ENCODE measurements around the gene HSPA8. TPM values are rescaled to one million over a fixed set of nuclear protein-coding genes. Genes with fewer than 3 reads are reported as not detected.
"Not testable (repeated sequence)": the region's sequence is repeated elsewhere in the genome, so short reads cannot be mapped to it uniquely, and the experiment has no call there.

HSPA8 gene
- total and polyA plus RNA-seq, 2 donors (not counting 1 experiment from before 2014, with no cell fraction given): 480 to 738 TPM

DNA sequence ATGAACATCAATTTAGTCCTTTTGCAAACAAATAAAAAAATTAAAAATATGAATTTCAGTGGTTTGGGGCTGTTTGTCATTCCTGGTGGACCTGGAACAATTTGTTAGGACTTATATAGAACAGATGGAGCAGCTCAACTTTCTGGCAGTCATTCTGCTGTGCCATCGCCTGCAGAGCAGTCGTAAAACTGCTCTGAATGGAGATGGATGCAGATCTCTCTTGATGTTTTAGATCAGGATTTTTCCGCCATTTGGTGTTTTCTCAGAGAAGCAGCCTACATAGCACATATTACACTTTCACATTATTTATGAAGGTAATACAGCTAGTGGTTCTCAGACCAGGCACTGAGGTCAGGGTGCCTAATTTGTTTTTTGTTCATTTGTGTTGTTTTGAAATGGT, 31.8 kb upstream of the HSPA8 start:
- Histone ChIP-seq H3K27me3 (replicated peaks in 1 of 4; ENCODE audit: control extremely low read depth in 1 of 4, control insufficient read depth in 3 of 4, insufficient read depth in 4 of 4, low read length in 3 of 4) (no peaks in the 10 kb centered on the region), H3K9ac (ENCODE audit: low read length) (no peak overlapping the region), H3K79me2 (ENCODE audit: control insufficient read depth, insufficient read depth, low read length) (no peaks in the 10 kb centered on the region), H3K9me3 (ENCODE audit: control extremely low read depth in 1 of 3, control insufficient read depth in 2 of 3, insufficient read depth in 1 of 3, low read length in 2 of 3) (no peaks in the 10 kb centered on the region), H2AFZ (ENCODE audit: insufficient read depth, low read depth, low read length, poor library complexity, severe bottlenecking) (no peak overlapping the region), H3K4me1 (ENCODE audit: control insufficient read depth in 2 of 2, insufficient read depth in 2 of 2, low read length in 2 of 2) (no peaks in the 10 kb centered on the region), H3K4me2 (replicated peaks; ENCODE audit: low read depth, low read length, poor library complexity, severe bottlenecking) (no peak overlapping the region), H4K20me1 (ENCODE audit: control insufficient read depth, insufficient read depth, low read length, poor library complexity, severe bottlenecking) (no peaks in the 10 kb centered on the region), H3K4me3 (ENCODE audit: control extremely low read depth in 1 of 5, extremely low read depth in 1 of 5, insufficient read depth in 1 of 5, low read depth in 2 of 5, low read length in 4 of 5) (no peak overlapping the region), H3K36me3 (replicated peaks in 1 of 2; ENCODE audit: control extremely low read depth in 1 of 2, control insufficient read depth in 1 of 2, extremely low read depth in 1 of 2, insufficient read depth in 2 of 2, low read length in 1 of 2) (no peaks in the 10 kb centered on the region), H3K27ac (ENCODE audit: low read length in 2 of 2) (no peak overlapping the region)
- intact Hi-C loops (cut with micrococcal nuclease): no loop called here
- DNase-seq (no peak), ATAC-seq (ENCODE audit: low read depth) (no peak)
- TF ChIP-seq EZH2 (IDR thresholded peaks at IDR 0.05; ENCODE audit: borderline replicate concordance, insufficient read depth, low read depth, low read length, poor library complexity, severe bottlenecking): no peak
- TF ChIP-seq, protein P1, sequence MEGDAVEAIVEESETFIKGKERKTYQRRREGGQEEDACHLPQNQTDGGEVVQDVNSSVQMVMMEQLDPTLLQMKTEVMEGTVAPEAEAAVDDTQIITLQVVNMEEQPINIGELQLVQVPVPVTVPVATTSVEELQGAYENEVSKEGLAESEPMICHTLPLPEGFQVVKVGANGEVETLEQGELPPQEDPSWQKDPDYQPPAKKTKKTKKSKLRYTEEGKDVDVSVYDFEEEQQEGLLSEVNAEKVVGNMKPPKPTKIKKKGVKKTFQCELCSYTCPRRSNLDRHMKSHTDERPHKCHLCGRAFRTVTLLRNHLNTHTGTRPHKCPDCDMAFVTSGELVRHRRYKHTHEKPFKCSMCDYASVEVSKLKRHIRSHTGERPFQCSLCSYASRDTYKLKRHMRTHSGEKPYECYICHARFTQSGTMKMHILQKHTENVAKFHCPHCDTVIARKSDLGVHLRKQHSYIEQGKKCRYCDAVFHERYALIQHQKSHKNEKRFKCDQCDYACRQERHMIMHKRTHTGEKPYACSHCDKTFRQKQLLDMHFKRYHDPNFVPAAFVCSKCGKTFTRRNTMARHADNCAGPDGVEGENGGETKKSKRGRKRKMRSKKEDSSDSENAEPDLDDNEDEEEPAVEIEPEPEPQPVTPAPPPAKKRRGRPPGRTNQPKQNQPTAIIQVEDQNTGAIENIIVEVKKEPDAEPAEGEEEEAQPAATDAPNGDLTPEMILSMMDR (IDR thresholded peaks at IDR 0.05): no peak
- POLR2A ChIA-PET: no interaction called here
- H3K4me3 Mint-ChIP-seq: no peak overlapping the region
- H3K27me3 Mint-ChIP-seq: peaks cover 5% of the 10 kb centered on the region
- H3K4me1 Mint-ChIP-seq: no peaks in the 10 kb centered on the region
- no peaks in the 10 kb centered on the region for H3K9me3 Mint-ChIP-seq (ENCODE audit: insufficient read depth)
- no CpG with 5 or more reads among the region's 3 CpGs for WGBS (ENCODE audit: insufficient coverage)
- no peak overlapping the region for H3K27ac Mint-ChIP-seq
- CTCF ChIA-PET: interaction anchor here (1.2 kb wide), 1 partner anchor 9 kb away, joined by 4 read pairs; no protein-coding TSS in a partner anchor

- Mint-ChIP-seq H3K27ac (no peak overlapping the region), H3K9me3 (ENCODE audit: insufficient read depth) (no peaks in the 10 kb centered on the region), H3K4me1 (no peaks in the 10 kb centered on the region), H3K4me3 (no peak overlapping the region), H3K27me3 (no peaks in the 10 kb centered on the region)
- H3K36me3 ChIP-seq (replicated peaks in 1 of 2; ENCODE audit: control extremely low read depth in 1 of 2, control insufficient read depth in 1 of 2, extremely low read depth in 1 of 2, insufficient read depth in 2 of 2, low read length in 1 of 2): no peaks in the 10 kb centered on the region
- ChIA-PET POLR2A (no interaction called here), CTCF (interaction anchor here (1.3 to 2.1 kb wide), 3 partner anchors 12 to 19 kb away, joined by 3 to 8 read pairs (median 3); no protein-coding TSS in a partner anchor)
- no peak overlapping the region for H3K27ac ChIP-seq (ENCODE audit: low read length in 2 of 2)
- no peak overlapping the region for H3K9ac ChIP-seq (ENCODE audit: low read length)
- H4K20me1 ChIP-seq (ENCODE audit: control insufficient read depth, insufficient read depth, low read length, poor library complexity, severe bottlenecking): no peaks in the 10 kb centered on the region
- DNase-seq (no peak), ATAC-seq (ENCODE audit: low read depth) (no peak)
- TF ChIP-seq, protein P1 (IDR thresholded peaks at IDR 0.05): no peak
- no peak for TF ChIP-seq EZH2 (IDR thresholded peaks at IDR 0.05; ENCODE audit: borderline replicate concordance, insufficient read depth, low read depth, low read length, poor library complexity, severe bottlenecking)
- no peak overlapping the region for H2AFZ ChIP-seq (ENCODE audit: insufficient read depth, low read depth, low read length, poor library complexity, severe bottlenecking)
- no peak overlapping the region for H3K4me2 ChIP-seq (replicated peaks; ENCODE audit: low read depth, low read length, poor library complexity, severe bottlenecking)
- no peak overlapping the region for H3K4me3 ChIP-seq (ENCODE audit: control extremely low read depth in 1 of 5, extremely low read depth in 1 of 5, insufficient read depth in 1 of 5, low read depth in 2 of 5, low read length in 4 of 5)
- 91% methylated on average over 5 of the region's 6 CpGs for WGBS (ENCODE audit: insufficient coverage)
- no peaks in the 10 kb centered on the region for H3K27me3 ChIP-seq (replicated peaks in 1 of 4; ENCODE audit: control extremely low read depth in 1 of 4, control insufficient read depth in 3 of 4, insufficient read depth in 4 of 4, low read length in 3 of 4)
- no peaks in the 10 kb centered on the region for H3K4me1 ChIP-seq (ENCODE audit: control insufficient read depth in 2 of 2, insufficient read depth in 2 of 2, low read length in 2 of 2)
- no peaks in the 10 kb centered on the region for H3K79me2 ChIP-seq (ENCODE audit: control insufficient read depth, insufficient read depth, low read length)
- no peaks in the 10 kb centered on the region for H3K9me3 ChIP-seq (ENCODE audit: control extremely low read depth in 1 of 3, control insufficient read depth in 2 of 3, insufficient read depth in 1 of 3, low read length in 2 of 3)
- intact Hi-C loops (cut with micrococcal nuclease): no loop called here
Measured at GRCh38 chr11:123091506-123091905, 29.6 kb upstream of the HSPA8 start.

DNA sequence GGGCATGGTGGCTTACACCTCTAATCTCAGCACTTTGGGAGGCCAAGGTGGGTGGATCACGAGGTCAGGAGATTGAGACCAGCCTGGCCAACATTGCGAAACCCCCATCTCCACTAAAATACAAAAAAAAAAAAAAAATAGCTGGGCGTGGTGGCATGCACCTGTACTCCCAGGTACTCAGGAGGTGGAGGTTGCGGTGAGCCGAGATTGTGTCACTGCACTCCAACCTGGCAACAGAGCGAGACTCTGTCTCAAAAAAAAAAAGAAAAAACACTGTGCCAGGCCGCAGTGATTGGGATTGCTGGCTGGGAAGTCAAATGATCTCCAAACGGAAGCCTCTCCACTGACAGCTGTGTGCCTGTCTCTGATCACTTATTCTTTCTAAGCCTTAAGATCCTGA, 28.2 kb upstream of the HSPA8 start:
- H3K9ac ChIP-seq (ENCODE audit: low read length); POLR2A ChIA-PET; H3K27ac Mint-ChIP-seq; H4K20me1 ChIP-seq (ENCODE audit: control insufficient read depth, insufficient read depth, low read length, poor library complexity, severe bottlenecking); H3K9me3 Mint-ChIP-seq (ENCODE audit: insufficient read depth); ATAC-seq (ENCODE audit: low read depth); H3K36me3 ChIP-seq (replicated peaks in 1 of 2; ENCODE audit: control extremely low read depth in 1 of 2, control insufficient read depth in 1 of 2, extremely low read depth in 1 of 2, insufficient read depth in 2 of 2, low read length in 1 of 2); H2AFZ ChIP-seq (ENCODE audit: insufficient read depth, low read depth, low read length, poor library complexity, severe bottlenecking); H3K4me3 Mint-ChIP-seq; H3K4me3 ChIP-seq (ENCODE audit: control extremely low read depth in 1 of 5, extremely low read depth in 1 of 5, insufficient read depth in 1 of 5, low read depth in 2 of 5, low read length in 4 of 5); H3K27ac ChIP-seq (ENCODE audit: low read length in 2 of 2); DNase-seq; H3K4me1 ChIP-seq (ENCODE audit: control insufficient read depth in 2 of 2, insufficient read depth in 2 of 2, low read length in 2 of 2); H3K27me3 ChIP-seq (replicated peaks in 1 of 4; ENCODE audit: control extremely low read depth in 1 of 4, control insufficient read depth in 3 of 4, insufficient read depth in 4 of 4, low read length in 3 of 4); H3K9me3 ChIP-seq (ENCODE audit: control extremely low read depth in 1 of 3, control insufficient read depth in 2 of 3, insufficient read depth in 1 of 3, low read length in 2 of 3); H3K4me2 ChIP-seq (replicated peaks; ENCODE audit: low read depth, low read length, poor library complexity, severe bottlenecking); intact Hi-C loops (cut with micrococcal nuclease); H3K79me2 ChIP-seq (ENCODE audit: control insufficient read depth, insufficient read depth, low read length); H3K4me1 Mint-ChIP-seq; H3K27me3 Mint-ChIP-seq: not testable (repeated sequence)
- CTCF ChIA-PET: interaction anchor here (2.1 kb wide), 1 partner anchor 13 kb away, joined by 8 read pairs; no protein-coding TSS in a partner anchor
- 100% methylated on average over 1 of the region's 8 CpGs for WGBS (ENCODE audit: insufficient coverage)
